HG02840 (cell line): Measurements from ENCODE around the gene SDR39U1.
A peak's percentile ranks its signal among the peaks of the same experiment; 100 is the strongest.
"Not testable (repeated sequence)": the region's sequence is repeated elsewhere in the genome, so short reads cannot be mapped to it uniquely, and the experiment has no call there.

Experiments used
- ATAC-seq: cut with Tn5 transposase; IDR thresholded peaks from one replicate; pipeline ENCODE4 v1.9.1; 2021; ENCODE audit warnings: mild to moderate bottlenecking, moderate library complexity, moderate number of reproducible peaks; ENCODE audit not compliant: unreplicated experiment, low FRiP score

The SDR39U1 gene, protein sequence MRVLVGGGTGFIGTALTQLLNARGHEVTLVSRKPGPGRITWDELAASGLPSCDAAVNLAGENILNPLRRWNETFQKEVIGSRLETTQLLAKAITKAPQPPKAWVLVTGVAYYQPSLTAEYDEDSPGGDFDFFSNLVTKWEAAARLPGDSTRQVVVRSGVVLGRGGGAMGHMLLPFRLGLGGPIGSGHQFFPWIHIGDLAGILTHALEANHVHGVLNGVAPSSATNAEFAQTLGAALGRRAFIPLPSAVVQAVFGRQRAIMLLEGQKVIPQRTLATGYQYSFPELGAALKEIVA

DNA sequence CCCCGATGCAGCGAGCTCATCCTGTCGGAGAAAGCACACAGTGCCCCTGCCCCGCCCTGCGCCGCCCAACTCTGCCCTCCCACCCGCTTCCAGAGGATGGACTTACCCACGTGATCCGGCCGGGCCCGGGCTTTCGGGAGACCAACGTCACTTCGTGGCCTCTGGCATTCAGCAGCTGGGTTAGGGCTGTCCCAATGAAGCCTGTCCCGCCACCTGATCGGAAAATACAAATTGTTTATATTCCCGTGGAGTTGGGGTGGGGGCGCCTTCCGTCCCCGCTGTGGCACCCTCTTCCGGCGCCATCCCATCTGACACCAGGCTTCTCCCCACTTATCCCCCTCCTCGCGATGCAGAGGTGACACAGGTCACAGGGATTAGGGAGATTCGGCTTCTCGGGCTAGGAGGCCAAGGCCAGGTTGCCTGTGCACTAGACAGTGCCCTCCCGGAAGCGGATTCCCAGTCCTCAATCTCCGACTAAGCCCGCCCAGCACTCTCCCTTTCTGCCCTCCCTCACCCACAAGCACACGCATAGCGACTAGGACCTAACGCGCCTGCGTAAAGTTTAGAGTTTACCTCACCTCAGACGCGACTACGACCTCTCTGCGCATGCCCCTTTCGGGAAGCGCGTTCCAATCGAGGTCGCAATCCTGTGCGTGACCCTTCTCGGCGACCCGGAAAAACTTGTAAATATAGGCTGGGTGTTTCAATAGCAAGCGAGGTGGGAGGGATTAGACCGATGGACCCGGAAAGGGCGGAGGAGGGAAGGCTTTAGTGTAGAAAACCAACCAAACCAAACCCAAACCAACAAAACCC lies at the start of gene SDR39U1:
Gene SDR39U1, minus strand, starts transcription at position 537 of the 813 bp plus-strand sequence. Its CDS starts 7 bp downstream, at position 530.
- peak; percentile 95 for ATAC-seq

DNA sequence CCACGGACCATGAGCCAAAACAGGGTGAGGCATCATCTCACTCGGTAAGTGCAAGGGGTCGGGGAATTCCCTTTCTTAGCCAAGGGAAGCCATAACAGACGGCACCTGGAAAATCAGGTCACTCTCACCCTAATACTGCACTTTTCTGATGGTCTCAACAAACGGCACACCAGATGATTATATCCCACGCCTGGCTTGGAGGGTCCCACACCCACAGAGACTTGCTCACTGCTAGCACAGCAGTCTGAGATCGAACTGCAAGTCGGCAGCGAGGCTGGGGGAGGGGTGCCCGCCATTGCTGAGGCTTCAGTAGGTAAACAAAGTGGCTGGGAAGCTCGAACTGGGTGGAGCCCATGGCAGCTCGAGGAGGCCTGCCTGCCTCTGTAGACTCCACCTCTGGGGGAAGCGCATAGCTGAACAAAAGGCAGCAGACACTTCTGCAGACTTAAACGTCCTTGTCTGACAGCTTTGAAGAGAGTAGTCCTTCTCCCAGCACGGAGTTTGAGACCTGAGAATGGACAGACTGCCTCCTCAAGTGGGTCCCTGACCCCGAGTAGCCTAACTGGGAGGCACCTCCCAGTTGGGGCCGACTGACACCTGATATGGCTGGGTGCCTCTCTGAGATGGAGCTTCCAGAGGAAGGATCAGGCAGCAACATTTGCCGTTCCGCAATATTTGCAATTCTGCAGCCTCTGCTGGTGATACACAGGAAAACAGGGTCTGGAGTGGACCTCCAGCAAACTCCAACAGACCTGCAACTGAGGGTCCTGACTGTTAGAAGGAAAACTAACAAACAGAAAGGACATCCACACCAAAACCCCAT lies 49.2 kb upstream of the SDR39U1 start:
- not testable (repeated sequence) for ATAC-seq

DNA sequence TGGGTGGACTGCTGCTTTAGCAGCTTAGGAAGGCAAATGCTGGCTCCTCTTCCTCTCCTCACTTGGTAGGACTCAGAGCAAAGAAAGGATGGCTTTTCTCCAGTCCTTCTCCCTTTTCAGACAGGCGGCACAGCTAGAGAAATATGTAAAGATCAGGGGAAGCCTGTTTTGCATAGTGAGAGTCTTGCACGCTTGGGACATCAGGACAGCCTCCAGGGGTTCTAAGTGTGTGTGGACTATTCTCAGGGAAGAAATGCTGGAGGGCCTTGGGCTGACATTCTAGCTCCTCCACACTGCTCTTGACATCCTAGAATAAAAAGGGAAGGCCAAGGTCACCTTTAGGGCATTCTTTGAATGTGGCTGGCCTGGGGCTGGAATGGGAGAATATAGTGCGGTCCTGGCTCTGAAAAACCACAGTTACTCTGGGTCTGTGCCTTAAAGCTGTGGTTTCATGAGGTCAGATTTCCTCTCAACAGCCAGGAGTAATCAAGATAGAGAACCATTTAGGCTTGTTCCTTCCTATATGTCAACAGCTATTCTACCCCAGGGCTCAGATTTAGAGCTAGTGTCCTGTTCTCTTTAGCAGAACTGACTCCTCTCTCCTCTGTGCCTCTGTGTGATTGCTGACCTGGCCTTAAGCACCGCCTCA lies 41.2 kb upstream of the SDR39U1 start:
- no peak for ATAC-seq

DNA sequence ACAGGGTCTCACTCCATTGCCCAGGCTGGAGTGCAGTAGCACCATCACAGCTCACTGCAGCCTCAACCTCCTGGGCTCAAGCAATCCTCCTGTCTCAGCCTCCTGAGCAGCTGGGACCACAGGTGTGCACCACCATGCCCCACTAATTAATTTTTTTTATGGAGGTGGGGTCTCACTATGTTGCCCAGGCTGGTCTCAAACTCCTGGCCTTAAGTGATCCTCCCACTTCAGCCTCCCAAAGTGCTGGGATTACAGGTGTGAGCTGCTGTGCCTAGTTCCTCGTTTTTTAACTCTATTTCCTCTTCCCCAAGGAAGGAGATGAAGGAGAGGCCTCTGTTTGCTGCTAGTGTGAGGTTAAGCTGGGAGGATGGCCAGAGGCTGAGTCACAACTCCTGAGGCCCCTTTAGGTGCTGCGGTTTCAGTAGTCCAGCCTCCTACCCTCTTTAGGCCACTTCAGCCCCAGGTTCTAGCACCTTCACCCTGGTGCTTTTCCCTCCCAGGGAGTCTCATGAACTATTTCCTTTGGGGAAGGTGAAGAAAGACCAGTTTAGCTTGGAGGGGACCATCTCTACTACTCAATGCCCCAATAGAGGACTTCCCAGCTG lies 40.2 kb upstream of the SDR39U1 start:
- ATAC-seq: not testable (repeated sequence)

DNA sequence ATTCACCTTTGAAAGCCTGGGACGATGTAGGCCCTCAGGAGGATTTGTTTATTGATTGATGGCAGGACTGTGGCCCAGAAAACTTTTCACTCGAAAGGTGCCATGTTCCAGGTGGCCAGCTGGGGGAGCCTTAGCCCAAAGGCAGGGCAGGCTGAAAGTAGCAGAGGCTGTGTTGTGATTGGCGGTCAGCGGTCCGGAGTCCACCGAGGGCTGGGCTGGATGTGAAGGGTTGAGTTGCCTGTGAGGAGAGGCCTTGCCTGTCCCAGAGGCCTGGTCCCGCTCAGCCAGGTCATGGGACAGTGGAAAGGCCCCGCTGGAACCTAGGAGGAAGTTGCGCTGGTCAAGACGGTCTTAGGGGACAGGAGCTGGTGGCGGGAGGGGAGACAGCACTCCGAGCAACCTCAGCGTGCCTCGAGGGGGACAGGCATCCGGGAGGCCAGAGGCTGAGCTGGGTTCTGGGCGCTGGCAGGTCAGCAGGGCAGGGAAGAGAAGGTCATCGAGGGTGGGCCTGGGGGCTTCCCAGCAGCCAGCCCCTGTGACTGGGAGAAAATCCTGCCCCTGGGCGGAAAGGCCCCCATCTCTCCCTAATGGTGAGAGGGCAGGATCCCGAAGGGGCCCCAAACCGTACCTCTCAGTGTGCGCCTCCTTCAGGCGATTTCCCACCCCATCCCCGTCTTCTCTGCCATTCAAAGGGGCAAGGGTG lies 39.2 kb upstream of the SDR39U1 start:
- no peak for ATAC-seq

DNA sequence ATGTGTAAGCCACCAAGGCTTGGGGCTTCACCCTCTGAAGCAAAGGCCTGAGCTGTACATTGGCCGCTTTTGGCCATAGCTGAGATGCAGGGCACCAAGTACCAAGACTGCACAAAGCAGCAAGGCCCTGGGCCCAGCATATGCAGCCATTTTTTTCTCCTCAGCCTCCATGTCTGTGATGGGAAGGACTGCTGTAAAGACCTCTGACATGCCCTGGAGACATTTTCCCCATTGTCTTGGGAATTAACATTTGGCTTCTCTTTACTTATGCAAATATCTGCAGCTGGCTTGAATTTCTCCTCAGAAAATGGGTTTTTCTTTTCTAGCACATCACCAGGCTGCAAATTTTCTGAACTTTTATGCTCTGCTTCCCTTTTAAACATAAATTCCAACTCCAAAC lies 37.4 kb upstream of the SDR39U1 start:
- not testable (repeated sequence) for ATAC-seq

DNA sequence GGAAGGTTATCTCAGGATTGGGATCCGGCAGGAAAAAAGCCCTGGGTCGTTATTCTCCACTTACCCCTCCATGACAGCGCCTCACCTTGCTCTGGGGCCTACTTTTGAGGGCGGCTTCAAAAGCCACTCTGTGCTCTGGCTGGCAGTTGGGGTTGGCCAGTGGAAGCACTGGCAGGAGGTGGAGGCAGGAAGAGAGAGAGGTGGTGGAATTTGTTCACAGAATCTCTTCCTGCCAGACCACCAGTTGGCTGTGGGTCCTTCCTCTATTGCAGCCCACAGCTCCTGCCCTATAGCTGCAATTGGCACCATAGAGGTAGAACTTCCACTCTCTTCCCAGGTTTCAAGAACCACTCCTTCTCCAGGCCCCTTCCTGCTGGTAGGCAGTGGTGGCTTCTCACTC lies 32.7 kb upstream of the SDR39U1 start:
- ATAC-seq: no peak

DNA sequence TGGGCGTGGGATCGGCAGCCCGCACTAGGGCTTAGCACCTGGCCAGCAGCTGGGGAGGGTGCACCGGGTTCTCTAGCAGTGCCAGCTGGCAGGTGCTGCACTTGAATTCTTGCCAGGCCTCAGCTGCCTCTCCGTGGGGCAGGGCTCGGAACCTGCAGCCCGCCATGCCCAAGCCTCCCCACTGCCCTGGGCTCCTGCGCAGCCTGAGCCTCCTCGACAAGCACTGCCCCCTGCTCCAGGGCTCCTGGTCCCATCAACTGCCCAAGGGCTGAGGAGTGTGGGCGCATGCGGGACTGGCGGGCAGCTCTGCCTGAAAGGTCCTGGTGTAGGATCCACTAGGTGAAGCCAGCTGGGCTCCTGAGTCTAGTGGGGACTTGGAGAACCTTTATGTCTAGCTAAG lies 30.6 kb upstream of the SDR39U1 start:
- no peak for ATAC-seq

DNA sequence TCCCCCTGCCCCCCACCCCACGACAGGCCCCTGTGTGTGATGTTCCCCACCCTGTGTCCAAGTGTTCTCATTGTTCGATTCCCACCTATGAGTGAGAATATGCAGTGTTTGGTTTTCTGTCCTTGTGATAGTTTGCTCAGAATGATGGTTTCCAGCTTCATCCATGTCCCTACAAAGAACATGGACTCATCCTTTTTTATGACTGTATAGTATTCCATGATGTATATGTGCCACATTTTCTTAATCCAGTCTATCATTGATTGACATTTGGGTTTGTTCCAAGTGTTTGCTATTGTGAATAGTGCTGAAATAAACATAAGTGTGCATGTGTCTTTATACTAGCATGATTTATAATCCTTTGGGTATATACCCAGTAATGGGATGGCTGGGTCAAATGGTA lies 27.9 kb upstream of the SDR39U1 start:
- ATAC-seq: not testable (repeated sequence)

DNA sequence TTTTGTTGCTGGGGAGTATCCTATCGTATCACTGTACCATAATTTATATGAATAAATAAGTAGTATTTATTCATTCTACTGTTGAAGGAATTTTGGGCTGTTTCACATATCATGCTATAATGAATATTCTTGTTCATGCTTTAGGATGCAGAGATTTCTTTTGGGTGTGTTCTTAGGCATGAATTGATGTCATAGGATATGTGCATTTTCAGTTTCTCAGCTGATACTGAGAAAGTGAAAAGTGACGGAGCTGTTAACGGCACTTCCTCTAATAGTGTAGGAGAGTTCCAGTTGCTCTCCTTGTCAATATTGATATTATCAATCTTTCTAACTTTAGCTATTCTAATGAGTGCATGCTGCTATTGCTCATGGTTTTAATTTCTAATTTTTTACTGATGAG lies 23.2 kb upstream of the SDR39U1 start:
- no peak for ATAC-seq

DNA sequence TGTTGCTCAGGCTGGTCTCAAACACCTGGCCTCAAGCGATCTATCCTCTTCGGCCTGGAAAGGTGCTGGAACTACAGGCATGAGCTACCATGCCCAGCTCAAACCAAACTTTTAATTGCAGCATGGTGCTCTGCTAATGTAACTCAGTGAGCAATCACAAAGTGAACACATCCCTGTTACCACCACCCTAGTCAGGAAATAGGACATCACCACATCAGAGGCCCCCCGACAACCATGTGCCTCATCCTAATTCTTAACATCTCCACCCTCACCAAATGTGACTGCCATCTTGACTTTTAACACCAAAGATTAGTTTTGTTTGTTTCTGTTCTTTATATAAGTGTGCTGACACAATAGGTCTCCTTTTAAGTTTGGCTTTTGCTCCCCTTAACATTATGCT lies 22.8 kb upstream of the SDR39U1 start:
- no peak for ATAC-seq

DNA sequence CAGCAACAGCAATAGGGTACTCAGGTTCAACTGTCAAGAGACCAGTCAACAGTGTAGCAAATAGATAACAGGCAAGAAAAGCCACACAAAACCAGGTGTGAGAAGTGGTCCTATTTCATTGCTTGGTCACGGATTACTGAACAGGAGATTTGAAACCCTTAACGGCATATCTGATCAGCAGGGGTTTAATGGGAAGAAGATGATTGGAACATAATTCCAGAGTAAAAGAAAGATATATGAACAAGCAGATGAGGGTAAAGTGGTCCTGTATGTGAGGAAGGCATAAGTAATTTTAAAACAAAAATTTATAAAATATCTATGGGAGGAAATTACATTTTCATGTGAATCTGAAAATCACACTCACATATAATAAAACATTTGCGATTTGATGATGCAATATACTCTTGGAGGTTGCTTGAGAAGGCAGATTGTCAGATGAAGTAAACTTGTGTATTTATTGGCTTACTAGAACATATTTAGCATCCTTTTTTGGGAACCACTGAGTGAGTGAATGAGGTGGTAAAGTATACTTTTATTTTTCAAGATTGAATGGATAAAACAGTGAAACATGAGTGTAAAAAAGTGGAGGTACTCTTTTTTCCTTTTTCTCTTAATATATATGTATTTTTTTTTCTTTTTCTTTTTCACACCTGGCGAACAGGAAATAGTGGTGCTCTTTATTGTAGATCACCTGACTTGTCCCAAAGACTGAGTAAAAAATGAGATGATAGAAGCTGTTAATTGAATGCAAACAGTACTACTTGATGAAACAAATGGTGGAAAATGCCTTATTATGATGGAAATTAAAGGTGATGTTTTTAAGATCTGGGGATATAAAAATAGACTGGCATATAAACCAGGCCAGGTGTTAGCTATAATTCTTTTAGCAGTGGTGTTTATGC lies 21.6 kb upstream of the SDR39U1 start:
- ATAC-seq: no peak

DNA sequence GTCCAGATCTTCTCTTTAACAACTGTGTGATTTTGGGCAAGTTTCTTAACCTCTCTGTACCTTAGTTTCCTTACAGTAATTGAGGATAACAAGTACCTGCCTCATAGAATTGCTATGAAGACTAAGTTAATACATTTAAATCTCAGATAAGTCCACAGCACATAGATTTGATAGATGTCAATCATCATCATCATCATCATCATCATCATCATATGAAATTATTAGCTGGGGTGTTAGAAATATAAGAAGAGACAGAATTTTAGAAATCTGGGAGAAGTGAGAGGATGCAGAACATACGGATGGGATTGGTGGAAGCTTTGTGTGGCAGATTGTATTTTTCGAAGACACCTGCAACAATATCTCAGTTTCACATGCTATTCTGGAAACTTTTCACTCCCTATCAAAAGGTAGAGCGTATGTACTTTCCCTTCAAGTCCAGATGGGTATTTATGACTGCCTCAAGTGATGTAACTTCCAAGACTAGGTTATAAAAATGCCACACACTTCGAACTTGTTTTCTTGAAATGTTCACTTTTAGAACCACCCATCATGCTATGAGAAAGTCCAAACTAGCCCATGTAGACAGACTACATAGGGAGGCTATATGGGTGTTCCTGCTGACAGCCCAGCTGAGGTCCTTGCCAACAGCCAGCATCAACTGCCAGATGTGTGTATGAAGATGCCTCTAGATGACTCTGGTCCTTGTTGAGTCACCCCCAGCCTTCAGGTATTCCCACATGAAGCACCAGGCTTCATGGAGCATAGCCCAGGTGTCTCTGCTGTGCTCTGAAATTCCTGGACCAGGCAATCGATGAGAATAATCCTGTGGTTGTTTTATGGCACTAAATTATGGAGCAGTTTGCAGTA lies 20.7 kb upstream of the SDR39U1 start:
- ATAC-seq: no peak

DNA sequence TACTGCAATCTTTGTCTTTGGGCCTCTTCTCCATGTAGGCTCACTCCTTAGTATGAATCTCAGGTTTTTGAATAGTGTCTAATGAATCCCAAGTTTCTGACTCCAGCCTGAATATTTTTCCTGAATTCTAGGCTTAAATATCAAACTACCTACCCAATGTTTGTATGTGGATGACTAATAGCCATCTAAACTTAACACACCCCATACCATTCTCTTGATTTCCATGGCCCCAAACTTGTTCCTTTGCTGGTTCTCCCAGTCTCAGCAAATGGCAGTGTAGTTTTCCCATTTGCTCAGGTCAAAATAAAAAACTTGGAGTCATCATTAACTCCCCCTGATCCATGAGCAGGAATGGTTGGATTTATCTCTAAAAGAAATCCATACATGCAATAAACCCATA lies 18.8 kb upstream of the SDR39U1 start:
- ATAC-seq: no peak

DNA sequence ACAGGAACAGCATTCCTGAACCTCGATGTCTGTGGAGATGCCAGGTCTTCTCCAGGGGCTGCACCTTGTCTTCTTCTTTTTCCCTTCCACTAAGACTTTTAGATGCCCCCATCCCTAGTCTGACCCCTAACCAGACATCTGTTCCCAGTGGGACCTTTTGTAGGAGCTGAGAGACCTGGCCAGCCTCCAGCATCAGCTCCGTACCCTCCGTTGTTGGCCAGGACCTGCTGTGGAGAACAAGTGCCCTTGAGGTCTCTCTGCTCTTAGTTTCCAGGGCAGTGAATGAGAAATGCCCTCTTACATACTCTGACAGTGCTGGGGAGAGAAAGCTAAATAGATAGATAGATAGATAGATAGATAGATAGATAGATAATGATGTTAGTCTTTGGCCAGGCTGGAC lies 16.8 kb upstream of the SDR39U1 start:
- no peak for ATAC-seq

DNA sequence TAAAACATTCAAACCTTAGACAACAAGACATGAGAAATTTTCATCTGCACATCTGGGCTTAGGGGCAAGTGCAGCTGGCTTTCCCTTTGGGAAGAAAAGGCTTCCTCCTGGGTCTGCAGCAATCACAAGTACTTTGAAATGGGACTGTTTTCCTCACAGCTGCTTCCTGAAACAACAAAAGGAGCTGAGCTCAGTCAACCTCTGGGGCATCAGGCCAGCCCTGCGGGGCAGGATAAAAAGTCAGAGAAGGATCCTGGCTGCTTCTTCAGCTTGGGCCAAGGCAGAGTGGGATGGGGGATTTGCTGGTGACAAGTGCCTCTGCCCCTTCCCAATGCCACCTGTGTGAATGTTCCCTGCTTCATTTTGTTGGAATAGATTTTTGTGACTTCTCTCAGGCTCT lies 16.2 kb upstream of the SDR39U1 start:
- no peak for ATAC-seq

DNA sequence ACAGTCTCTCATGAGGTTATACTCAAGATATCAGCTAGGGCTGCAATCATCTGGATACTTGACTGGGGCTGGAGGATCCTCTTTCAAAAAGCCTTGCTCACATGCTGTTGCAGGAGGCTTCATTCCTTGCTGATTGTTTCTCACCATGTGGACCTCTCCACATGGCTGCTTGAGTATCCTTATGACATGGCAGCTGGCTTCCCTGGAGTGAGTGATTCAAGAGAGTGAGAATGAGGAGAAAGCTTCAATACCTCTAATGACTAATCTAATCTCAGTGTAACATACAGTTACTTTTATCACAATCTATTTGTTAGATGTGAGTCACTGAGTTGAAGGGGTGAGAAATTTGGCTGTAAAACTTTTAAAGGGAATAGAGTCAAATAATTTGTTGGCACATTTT lies 14.4 kb upstream of the SDR39U1 start:
- no peak for ATAC-seq

DNA sequence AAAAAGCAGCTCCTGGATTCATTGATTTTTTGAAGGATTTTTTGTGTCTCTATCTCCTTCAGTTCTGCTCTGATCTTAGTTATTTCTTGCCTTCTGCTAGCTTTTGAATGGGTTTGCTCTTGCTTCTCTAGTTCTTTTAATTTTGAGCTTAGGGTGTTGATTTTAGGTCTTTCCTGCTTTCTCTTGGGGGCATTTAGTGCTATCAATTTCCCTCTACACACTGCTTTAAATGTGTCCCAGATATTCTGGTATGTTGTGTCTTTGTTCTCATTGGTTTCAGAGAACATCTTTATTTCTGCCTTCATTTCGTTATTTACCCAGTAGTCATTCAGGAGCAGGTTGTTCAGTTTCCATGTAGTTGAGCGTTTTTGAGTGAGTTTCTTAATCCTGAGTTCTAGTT lies 8.3 kb upstream of the SDR39U1 start:
- not testable (repeated sequence) for ATAC-seq
